Fibroblast of villous mesenchyme (primary cell): ENCODE measurements around the gene PGAM2. TPM values are rescaled to one million over a fixed set of nuclear protein-coding genes. Genes with fewer than 3 reads are reported as not detected.

ENCODE experiments used
- DNase-seq: peaks from one replicate; pipeline ENCODE4 v3.0.0-alpha.2; 2010; ENCODE audit warnings: low read depth
- H3K4me3 ChIP-seq: 2 replicates; pipeline ENCODE4 v1.5.1; 2011; ENCODE audit warnings: low read depth, mild to moderate bottlenecking, low read length
- CTCF ChIP-seq: IDR thresholded peaks from 2 replicates; pipeline ENCODE4 v1.5.1; 2012; ENCODE audit warnings: low read depth, mild to moderate bottlenecking, low read length; ENCODE audit not compliant: insufficient read depth
- total RNA-seq: library from RNA; depleted of rRNA; stranded (reverse); fragments of >200 nt; gene quantifications from 2 replicates; pipeline ENCODE4 v1.2.3, GENCODE V29; 2012

PGAM2 gene
- total RNA-seq, 1 donor: under 0.01 TPM

GRCh38 chr7:44110719-44111635 is 45.6 kb upstream of the PGAM2 start:
- no peak for DNase-seq
- H3K4me3 ChIP-seq: no peak overlapping the region
- TF ChIP-seq CTCF: no peak

GRCh38 chr7:44109991-44110390 is 44.6 kb upstream of the PGAM2 start:
- no peak for DNase-seq
- TF ChIP-seq CTCF: no peak
- no peak overlapping the region for H3K4me3 ChIP-seq

- no peak overlapping the region for H3K4me3 ChIP-seq
- no peak for DNase-seq
- TF ChIP-seq CTCF: peak; percentile 3
These were observed 43.7 kb upstream of the PGAM2 start for GRCh38 chr7:44108768-44109750.

- TF ChIP-seq CTCF: no peak
- no peak for DNase-seq
- H3K4me3 ChIP-seq: no peak overlapping the region
These were observed 42.8 kb upstream of the PGAM2 start for GRCh38 chr7:44107961-44108767.

- DNase-seq: no peak
- no peak overlapping the region for H3K4me3 ChIP-seq
- TF ChIP-seq CTCF: no peak
These were observed 42.0 kb upstream of the PGAM2 start for GRCh38 chr7:44107116-44107960.
